Ascending aorta (tissue), 2 donors: ENCODE data around the gene CATSPERD. TPM values are rescaled to one million over a fixed set of nuclear protein-coding genes. Genes with fewer than 3 reads are reported as not detected.

Experiments
- DNase-seq, 2 donors: peaks; one replicate each; pipeline ENCODE4 v3.0.0-alpha.2; 2019; ENCODE audit warnings: low spot score in 2 of 2
- H3K27ac ChIP-seq, 2 donors: fragments of 200-600 bp; sonication (generic); one replicate each; pipeline ENCODE4 v1.5.1; 2016 to 2017; ENCODE audit warnings: mild to moderate bottlenecking in 1 of 2
- H3K27me3 ChIP-seq: fragments of 200-600 bp; sonication (generic); one replicate; pipeline ENCODE4 v1.5.1; 2017
- H3K36me3 ChIP-seq, 2 donors: fragments of 200-600 bp; sonication (generic); one replicate each; pipeline ENCODE4 v1.5.1; 2016
- H3K4me1 ChIP-seq, 2 donors: fragments of 200-600 bp; sonication (generic); one replicate each; pipeline ENCODE4 v1.5.1; 2016 to 2017; ENCODE audit warnings: mild to moderate bottlenecking in 1 of 2
- H3K4me3 ChIP-seq, 2 donors: fragments of 200-600 bp; sonication (generic); one replicate each; pipeline ENCODE4 v1.5.1; 2016 to 2017; ENCODE audit warnings: mild to moderate bottlenecking in 1 of 2
- H3K9me3 ChIP-seq, 2 donors: fragments of 200-600 bp; sonication (generic); one replicate each; pipeline ENCODE4 v1.5.1; 2016
- CTCF ChIP-seq, 3 experiments: fragments of 200-600 bp in 2 of 3; fragments of 450-650 bp in 1 of 3; sonication (generic) in 2 of 3; IDR thresholded peaks; one replicate each; pipeline ENCODE4 v1.5.1; 2016 to 2019; ENCODE audit warnings: antibody characterized with exemption in 3 of 3, mild to moderate bottlenecking in 1 of 3, moderate library complexity in 1 of 3
- intact Hi-C: fragments of 100-400 bp; cut with DNase I; formaldehyde crosslinking; loops from one replicate; pipeline ENCODE4 v1.15.1; 2023
- total RNA-seq: library from RNA; depleted of rRNA; stranded (reverse); fragments of >200 nt; gene quantifications from one replicate; pipeline ENCODE4 v1.1.0, GENCODE V29; 2016

Gene CATSPERD
- total RNA-seq, 1 donor from 2014 or later = not detected

GRCh38 chr19:5809053-5809452 is 88.6 kb downstream of the CATSPERD start:
- Histone ChIP-seq H3K36me3 (no peaks in the 10 kb centered on the region), H3K27ac (no peak overlapping the region), H3K4me1 (no peaks in the 10 kb centered on the region), H3K4me3 (no peak overlapping the region), H3K9me3 (no peaks in the 10 kb centered on the region), H3K27me3 (peaks cover 11% of the 10 kb centered on the region)
- TF ChIP-seq CTCF (IDR thresholded peaks at IDR 0.05) = no peak
- intact Hi-C loops = loop anchor here (10.0 kb wide), 1 partner anchor 216 kb away; no protein-coding TSS in a partner anchor
- no peak for DNase-seq

GRCh38 chr19:5809469-5809868 is 89.0 kb downstream of the CATSPERD start:
- no peaks in the 10 kb centered on the region for H3K4me1 ChIP-seq
- no peak overlapping the region for H3K27ac ChIP-seq
- no peaks in the 10 kb centered on the region for H3K36me3 ChIP-seq
- H3K27me3 ChIP-seq = peaks cover 7% of the 10 kb centered on the region
- H3K4me3 ChIP-seq = no peak overlapping the region
- intact Hi-C loops = loop anchor here (10.0 kb wide), 1 partner anchor 215 kb away; no protein-coding TSS in a partner anchor
- no peak for TF ChIP-seq CTCF (IDR thresholded peaks at IDR 0.05)
- no peak for DNase-seq
- H3K9me3 ChIP-seq = no peaks in the 10 kb centered on the region

GRCh38 chr19:5811117-5811516 is 90.7 kb downstream of the CATSPERD start:
- H3K4me1 ChIP-seq = no peaks in the 10 kb centered on the region
- no peak overlapping the region for H3K27ac ChIP-seq
- H3K36me3 ChIP-seq = no peaks in the 10 kb centered on the region
- no peak for TF ChIP-seq CTCF (IDR thresholded peaks at IDR 0.05)
- intact Hi-C loops = no loop called here
- no peak overlapping the region for H3K4me3 ChIP-seq
- H3K27me3 ChIP-seq = no peaks in the 10 kb centered on the region
- H3K9me3 ChIP-seq = no peaks in the 10 kb centered on the region
- DNase-seq = no peak

- H3K4me1 ChIP-seq = no peaks in the 10 kb centered on the region
- no peak overlapping the region for H3K27ac ChIP-seq
Observed at GRCh38 chr19:5814123-5814851, 93.8 kb downstream of the CATSPERD start.

GRCh38 chr19:5814852-5815246 is 94.4 kb downstream of the CATSPERD start:
- no peaks in the 10 kb centered on the region for H3K36me3 ChIP-seq
- no peak overlapping the region for H3K27ac ChIP-seq
- H3K4me1 ChIP-seq = no peaks in the 10 kb centered on the region
- DNase-seq = no peak
- no peaks in the 10 kb centered on the region for H3K9me3 ChIP-seq
- intact Hi-C loops = no loop called here
- no peaks in the 10 kb centered on the region for H3K27me3 ChIP-seq
- no peak for TF ChIP-seq CTCF (IDR thresholded peaks at IDR 0.05)
- H3K4me3 ChIP-seq = no peak overlapping the region

More at GRCh38 chr19:5814123-5814851, 93.8 kb downstream of the CATSPERD start:
- no peak for TF ChIP-seq CTCF (IDR thresholded peaks at IDR 0.05)
- no peaks in the 10 kb centered on the region for H3K27me3 ChIP-seq
- H3K9me3 ChIP-seq = no peaks in the 10 kb centered on the region
- no peak for DNase-seq
- H3K4me3 ChIP-seq = no peak overlapping the region
- no peaks in the 10 kb centered on the region for H3K36me3 ChIP-seq
- intact Hi-C loops = no loop called here
